ENCODE results near the gene NUAK2. TPM values are rescaled to one million over a fixed set of nuclear protein-coding genes. Genes with fewer than 3 reads are reported as not detected.

The NUAK2 gene
- total RNA-seq, 2 donors from 2014 or later: 21.2 to 27.2 TPM

DNA sequence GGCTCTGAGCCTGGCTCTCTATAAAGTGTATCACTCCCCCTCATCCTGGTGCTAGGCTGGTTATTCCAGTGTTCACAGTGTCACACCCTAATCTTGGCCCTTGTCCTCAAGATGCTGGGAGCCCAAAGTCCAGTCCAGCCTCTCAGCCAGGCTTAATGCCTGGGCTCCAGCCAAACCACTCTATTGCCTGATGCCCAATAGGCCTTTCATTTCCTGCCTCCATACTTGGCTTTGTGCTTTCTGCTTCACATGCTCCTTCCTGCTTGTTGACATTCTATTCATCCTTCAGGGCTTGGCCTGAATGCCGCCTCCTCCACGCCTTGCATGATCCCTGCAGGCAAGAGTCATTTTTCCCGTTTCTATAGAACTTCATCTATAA is 33.5 kb upstream of the NUAK2 start:
- Histone ChIP-seq H3K4me3 (no peak overlapping the region), H3K36me3 (no peaks in the 10 kb centered on the region), H3K9ac (ENCODE audit: low read depth in 2 of 2, low read length in 2 of 2) (no peak overlapping the region), H3K27ac (peak overlapping the region; percentile 52), H3K27me3 (no peaks in the 10 kb centered on the region), H3K9me3 (no peaks in the 10 kb centered on the region), H3K4me1 (no peaks in the 10 kb centered on the region)
- DNase-seq: peak; percentile 92
- intact Hi-C loops (cut with DNase I): no loop called here
- TF ChIP-seq, protein P1, sequence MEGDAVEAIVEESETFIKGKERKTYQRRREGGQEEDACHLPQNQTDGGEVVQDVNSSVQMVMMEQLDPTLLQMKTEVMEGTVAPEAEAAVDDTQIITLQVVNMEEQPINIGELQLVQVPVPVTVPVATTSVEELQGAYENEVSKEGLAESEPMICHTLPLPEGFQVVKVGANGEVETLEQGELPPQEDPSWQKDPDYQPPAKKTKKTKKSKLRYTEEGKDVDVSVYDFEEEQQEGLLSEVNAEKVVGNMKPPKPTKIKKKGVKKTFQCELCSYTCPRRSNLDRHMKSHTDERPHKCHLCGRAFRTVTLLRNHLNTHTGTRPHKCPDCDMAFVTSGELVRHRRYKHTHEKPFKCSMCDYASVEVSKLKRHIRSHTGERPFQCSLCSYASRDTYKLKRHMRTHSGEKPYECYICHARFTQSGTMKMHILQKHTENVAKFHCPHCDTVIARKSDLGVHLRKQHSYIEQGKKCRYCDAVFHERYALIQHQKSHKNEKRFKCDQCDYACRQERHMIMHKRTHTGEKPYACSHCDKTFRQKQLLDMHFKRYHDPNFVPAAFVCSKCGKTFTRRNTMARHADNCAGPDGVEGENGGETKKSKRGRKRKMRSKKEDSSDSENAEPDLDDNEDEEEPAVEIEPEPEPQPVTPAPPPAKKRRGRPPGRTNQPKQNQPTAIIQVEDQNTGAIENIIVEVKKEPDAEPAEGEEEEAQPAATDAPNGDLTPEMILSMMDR (IDR thresholded peaks at IDR 0.05): no peak

DNA sequence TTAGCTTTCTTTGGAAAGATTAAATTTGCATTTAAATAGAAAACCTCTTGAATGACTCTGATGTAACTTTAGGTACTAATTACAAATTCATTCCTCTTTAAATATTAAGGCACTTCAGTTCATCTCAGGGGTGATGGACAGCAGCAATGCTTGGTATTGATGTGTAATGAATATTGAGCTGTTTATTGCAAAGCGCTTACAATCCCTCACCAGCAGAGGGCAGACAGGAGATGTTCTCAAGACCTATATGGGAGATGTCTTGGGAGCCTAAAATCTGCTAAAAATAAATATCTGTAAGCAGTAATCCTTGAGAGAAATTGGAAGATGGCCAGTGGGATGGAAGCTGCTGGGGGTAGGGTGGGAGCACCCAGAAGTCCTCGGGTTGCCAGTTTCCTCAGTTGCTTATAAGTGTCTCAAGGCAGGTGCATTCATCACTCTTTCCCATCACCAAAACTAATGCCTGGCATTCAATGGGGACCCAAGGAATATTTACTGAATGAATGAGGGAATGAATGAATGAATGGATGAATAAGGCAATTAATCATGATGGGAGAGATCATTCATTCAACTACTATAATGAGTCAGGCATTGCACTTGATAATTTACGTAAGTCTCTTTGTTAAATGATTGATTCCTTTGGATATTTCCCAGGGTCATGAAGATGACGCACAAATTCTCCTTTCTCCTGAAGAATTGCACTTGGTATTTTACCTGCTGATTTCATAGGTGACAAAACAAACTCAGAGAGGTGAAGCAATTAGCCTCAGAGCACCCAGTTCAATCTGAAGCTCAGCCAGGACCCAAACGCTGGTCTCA is 32.9 kb upstream of the NUAK2 start:
- Histone ChIP-seq H3K27me3 (no peaks in the 10 kb centered on the region), H3K9me3 (no peaks in the 10 kb centered on the region), H3K27ac (peak overlapping the region; percentile 52), H3K9ac (ENCODE audit: low read depth in 2 of 2, low read length in 2 of 2) (no peak overlapping the region), H3K4me3 (no peak overlapping the region), H3K4me1 (no peaks in the 10 kb centered on the region), H3K36me3 (no peaks in the 10 kb centered on the region)
- TF ChIP-seq, protein P1 (IDR thresholded peaks at IDR 0.05): peak; percentile 74
- intact Hi-C loops (cut with DNase I): loop anchor here (5.0 kb wide), 1 partner anchor 133 kb away; no protein-coding TSS in a partner anchor
- peak; percentile 77 for DNase-seq

DNA sequence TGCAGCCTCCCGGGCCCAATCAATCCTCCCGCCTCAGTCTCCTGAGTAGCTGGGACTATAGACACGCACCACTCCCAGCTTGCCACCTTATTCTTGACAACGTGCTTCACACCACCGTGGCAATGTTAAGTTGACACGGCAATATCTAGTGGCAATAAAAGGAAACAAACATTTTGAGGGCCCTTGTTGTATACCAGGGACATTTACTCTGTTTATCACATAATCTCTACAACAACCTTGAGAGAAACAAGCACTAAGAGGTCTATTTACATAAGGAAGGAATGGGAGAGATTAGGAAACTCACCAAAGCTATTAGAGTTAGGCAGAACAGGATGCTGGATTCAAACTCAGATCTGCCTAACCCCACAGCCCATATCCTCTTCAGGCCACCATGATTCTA is 32.1 kb upstream of the NUAK2 start:
- H3K36me3 ChIP-seq: no peaks in the 10 kb centered on the region
- intact Hi-C loops (cut with DNase I): loop anchor here (5.0 kb wide), 1 partner anchor 134 kb away; no protein-coding TSS in a partner anchor
- H3K27ac ChIP-seq: no peak overlapping the region
- no peak overlapping the region for H3K4me3 ChIP-seq
- H3K27me3 ChIP-seq: no peaks in the 10 kb centered on the region
- DNase-seq: no peak
- TF ChIP-seq, protein P1 (IDR thresholded peaks at IDR 0.05): no peak
- no peaks in the 10 kb centered on the region for H3K4me1 ChIP-seq
- no peak overlapping the region for H3K9ac ChIP-seq (ENCODE audit: low read depth in 2 of 2, low read length in 2 of 2)
- H3K9me3 ChIP-seq: no peaks in the 10 kb centered on the region

DNA sequence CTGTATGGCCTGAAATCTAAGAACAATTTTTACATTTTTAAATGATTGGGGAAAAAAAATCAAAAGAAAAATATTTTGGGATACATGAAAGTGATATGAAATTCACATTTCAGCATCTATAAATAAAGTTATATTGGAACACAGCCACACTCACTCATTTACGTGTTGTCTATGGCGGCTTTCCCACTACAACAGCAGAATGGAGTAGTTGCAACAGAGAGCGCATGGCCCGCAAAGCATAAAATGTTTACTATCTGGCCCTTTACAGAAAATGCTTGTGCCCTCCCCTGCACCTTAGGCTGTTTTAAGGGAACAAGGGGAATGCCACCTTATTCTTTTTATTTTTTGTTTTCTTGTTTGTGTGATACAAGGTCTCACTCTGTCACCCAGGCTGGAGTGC is 31.6 kb upstream of the NUAK2 start:
- Histone ChIP-seq H3K36me3 (no peaks in the 10 kb centered on the region), H3K27ac (no peak overlapping the region), H3K9ac (ENCODE audit: low read depth in 2 of 2, low read length in 2 of 2) (no peak overlapping the region), H3K4me3 (no peak overlapping the region), H3K27me3 (no peaks in the 10 kb centered on the region), H3K9me3 (no peaks in the 10 kb centered on the region), H3K4me1 (no peaks in the 10 kb centered on the region)
- intact Hi-C loops (cut with DNase I): loop anchor here (5.0 kb wide), 1 partner anchor 134 kb away; no protein-coding TSS in a partner anchor
- no peak for DNase-seq
- TF ChIP-seq, protein P1 (IDR thresholded peaks at IDR 0.05): no peak

DNA sequence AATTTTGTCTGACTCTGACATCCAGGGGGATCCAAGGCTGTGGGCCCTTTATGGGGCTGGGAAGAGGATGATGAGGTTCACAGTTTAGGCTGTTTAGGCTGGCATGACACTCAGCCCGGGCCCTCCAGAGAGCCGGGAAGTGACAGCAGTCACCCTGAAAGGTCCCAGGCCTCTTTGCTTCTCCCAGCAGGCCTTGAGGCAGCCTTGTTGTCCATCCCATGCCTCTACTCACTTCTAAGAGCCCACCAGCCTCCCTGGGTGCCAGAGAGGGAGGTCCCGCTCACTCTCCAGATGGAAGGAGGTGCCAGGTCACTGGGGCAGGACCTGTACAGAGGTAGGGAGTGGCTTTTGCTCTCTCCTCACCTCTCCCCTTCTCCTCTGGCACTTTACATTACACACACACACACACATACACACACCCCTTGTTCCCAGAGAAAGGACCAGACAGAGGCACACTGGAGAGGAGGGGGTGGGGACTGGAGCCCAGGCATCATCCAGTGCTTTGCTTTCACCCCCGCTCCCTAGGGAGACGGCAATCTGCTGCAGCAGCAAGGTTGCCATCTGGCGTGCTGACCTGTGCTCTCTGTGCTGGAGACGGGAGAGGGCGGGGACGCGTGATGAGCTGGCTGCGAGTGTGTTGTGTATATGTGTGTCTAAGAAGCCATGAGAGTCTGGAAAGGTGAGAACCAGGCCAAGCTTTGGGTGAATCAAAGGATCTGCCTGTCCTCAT is 30.6 kb upstream of the NUAK2 start:
- no peak overlapping the region for H3K27ac ChIP-seq
- H3K9me3 ChIP-seq: no peaks in the 10 kb centered on the region
- no peaks in the 10 kb centered on the region for H3K27me3 ChIP-seq
- DNase-seq: peak; percentile 75
- no peaks in the 10 kb centered on the region for H3K4me1 ChIP-seq
- no peak overlapping the region for H3K4me3 ChIP-seq
- intact Hi-C loops (cut with DNase I): loop anchor here (5.0 kb wide), 1 partner anchor 135 kb away; no protein-coding TSS in a partner anchor
- TF ChIP-seq, protein P1 (IDR thresholded peaks at IDR 0.05): no peak
- no peaks in the 10 kb centered on the region for H3K36me3 ChIP-seq
- H3K9ac ChIP-seq (ENCODE audit: low read depth in 2 of 2, low read length in 2 of 2): no peak overlapping the region

All from colonic mucosa (tissue), 4 donors.